Astrocyte (in vitro differentiated cells and primary cell): Measurements from ENCODE around the gene NFIA.

Experiments
- CTCF ChIP-seq: IDR thresholded peaks from 2 replicates; pipeline ENCODE4 v1.5.1; 2011; ENCODE audit warnings: low read depth, mild to moderate bottlenecking, inconsistent platforms, low read length, moderate library complexity; ENCODE audit not compliant: insufficient read depth
- EZH2 ChIP-seq: IDR thresholded peaks from 2 replicates; pipeline ENCODE4 v1.6.1; 2012; ENCODE audit warnings: mild to moderate bottlenecking, low read length, inconsistent platforms; ENCODE audit not compliant: insufficient read depth

GRCh38 chr1:61356016-61356415 lies 273.7 kb downstream of the NFIA start:
- TF ChIP-seq CTCF (no peak), EZH2 (no peak)
